ENCODE results near the gene DLST.
A peak's percentile ranks its signal among the peaks of the same experiment; 100 is the strongest.

The DLST gene

DNA sequence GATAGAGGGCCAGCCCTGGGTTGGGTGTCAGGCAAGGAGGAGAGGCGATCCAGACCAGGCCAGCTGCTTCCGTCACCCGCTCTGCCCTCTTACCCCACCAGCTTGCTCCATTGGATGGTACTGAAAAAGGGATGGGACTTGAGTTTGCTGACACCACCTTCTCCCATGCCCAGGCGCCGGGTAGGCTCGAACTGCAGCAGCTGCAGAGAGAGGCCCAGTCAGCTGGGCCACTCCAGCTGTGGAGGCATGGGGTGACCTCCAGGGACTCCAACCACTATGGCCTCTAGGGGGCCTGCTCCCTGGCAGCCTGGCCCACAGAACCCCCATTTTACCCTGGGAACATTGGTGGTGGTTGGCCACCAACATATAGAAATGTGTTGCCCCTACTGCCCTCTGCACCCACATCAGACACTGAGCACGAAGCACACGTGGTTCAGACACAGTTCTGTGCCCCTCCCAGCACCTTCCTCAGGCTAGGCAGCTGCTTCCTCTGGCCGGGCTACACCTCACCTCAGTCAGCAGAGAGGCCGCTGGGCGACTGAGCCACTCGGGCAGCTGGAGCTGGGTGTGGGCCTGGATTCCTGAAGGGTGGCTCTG lies 25.3 kb downstream of the DLST start:
- Histone ChIP-seq H2AFZ (ENCODE audit: low read length) (no peak overlapping the region), H3K9ac (ENCODE audit: low read length) (no peak overlapping the region), H3K9me3 (replicated peaks; ENCODE audit: insufficient read depth, low read length) (no peaks in the 10 kb centered on the region), H3K9me2 (replicated peaks; ENCODE audit: insufficient read depth, low read length) (no peaks in the 10 kb centered on the region), H3K79me2 (ENCODE audit: low read length) (no peaks in the 10 kb centered on the region), H3K4me3 (ENCODE audit: low read length) (no peak overlapping the region), H3K4me1 (ENCODE audit: low read length) (no peaks in the 10 kb centered on the region), H3K36me3 (replicated peaks; ENCODE audit: insufficient read depth, low read length) (no peaks in the 10 kb centered on the region), H3K27ac (ENCODE audit: low read length) (no peak overlapping the region), H3F3A (ENCODE audit: insufficient read depth, low read length) (no peaks in the 10 kb centered on the region), H3K27me3 (replicated peaks; ENCODE audit: insufficient read depth, low read length) (no peaks in the 10 kb centered on the region), H4K20me1 (ENCODE audit: insufficient read depth, low read length) (no peaks in the 10 kb centered on the region), H3K4me2 (ENCODE audit: low read depth, low read length) (no peak overlapping the region)
- TF ChIP-seq EZH2phosphoT487 (IDR thresholded peaks at IDR 0.05; ENCODE audit: low read length) (no peak), EZH2 (optimal IDR thresholded peaks at IDR 0.05; ENCODE audit: low read depth, low read length) (no peak)
- TF ChIP-seq, protein P1, sequence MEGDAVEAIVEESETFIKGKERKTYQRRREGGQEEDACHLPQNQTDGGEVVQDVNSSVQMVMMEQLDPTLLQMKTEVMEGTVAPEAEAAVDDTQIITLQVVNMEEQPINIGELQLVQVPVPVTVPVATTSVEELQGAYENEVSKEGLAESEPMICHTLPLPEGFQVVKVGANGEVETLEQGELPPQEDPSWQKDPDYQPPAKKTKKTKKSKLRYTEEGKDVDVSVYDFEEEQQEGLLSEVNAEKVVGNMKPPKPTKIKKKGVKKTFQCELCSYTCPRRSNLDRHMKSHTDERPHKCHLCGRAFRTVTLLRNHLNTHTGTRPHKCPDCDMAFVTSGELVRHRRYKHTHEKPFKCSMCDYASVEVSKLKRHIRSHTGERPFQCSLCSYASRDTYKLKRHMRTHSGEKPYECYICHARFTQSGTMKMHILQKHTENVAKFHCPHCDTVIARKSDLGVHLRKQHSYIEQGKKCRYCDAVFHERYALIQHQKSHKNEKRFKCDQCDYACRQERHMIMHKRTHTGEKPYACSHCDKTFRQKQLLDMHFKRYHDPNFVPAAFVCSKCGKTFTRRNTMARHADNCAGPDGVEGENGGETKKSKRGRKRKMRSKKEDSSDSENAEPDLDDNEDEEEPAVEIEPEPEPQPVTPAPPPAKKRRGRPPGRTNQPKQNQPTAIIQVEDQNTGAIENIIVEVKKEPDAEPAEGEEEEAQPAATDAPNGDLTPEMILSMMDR (IDR thresholded peaks at IDR 0.05; ENCODE audit: low read length), result 0 out of 2 replicates have a peak, but pooled peaks have one; percentile 10
- no peak for DNase-seq

DNA sequence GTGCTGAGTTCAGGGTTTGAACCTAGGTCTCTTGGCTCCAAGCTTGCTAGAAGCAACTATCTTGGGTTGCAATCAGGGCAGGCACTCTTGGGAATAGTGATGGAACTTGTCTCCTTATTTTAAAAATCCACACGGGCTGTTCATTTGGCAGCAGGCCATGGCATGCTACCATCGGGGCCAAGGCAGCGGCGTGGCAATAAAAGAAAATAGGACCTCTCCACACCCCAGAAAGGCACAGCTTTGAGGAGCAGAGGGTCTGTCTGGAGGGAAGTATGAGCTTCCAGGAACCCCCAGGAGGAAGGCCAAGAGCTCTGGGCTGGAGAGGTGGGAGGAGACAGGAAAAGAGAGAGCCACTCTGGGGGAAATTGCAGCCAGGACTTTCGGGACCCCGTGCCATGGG lies 26.0 kb downstream of the DLST start:
- Histone ChIP-seq H2AFZ (ENCODE audit: low read length) (no peak overlapping the region), H3K36me3 (replicated peaks; ENCODE audit: insufficient read depth, low read length) (no peaks in the 10 kb centered on the region), H3F3A (ENCODE audit: insufficient read depth, low read length) (no peaks in the 10 kb centered on the region), H3K9me2 (replicated peaks; ENCODE audit: insufficient read depth, low read length) (no peaks in the 10 kb centered on the region), H3K4me3 (ENCODE audit: low read length) (no peak overlapping the region), H4K20me1 (ENCODE audit: insufficient read depth, low read length) (no peaks in the 10 kb centered on the region), H3K79me2 (ENCODE audit: low read length) (no peaks in the 10 kb centered on the region), H3K4me1 (ENCODE audit: low read length) (no peaks in the 10 kb centered on the region), H3K9me3 (replicated peaks; ENCODE audit: insufficient read depth, low read length) (no peaks in the 10 kb centered on the region), H3K27ac (ENCODE audit: low read length) (no peak overlapping the region), H3K9ac (ENCODE audit: low read length) (no peak overlapping the region), H3K4me2 (ENCODE audit: low read depth, low read length) (no peak overlapping the region), H3K27me3 (replicated peaks; ENCODE audit: insufficient read depth, low read length) (no peaks in the 10 kb centered on the region)
- no peak for TF ChIP-seq EZH2phosphoT487 (IDR thresholded peaks at IDR 0.05; ENCODE audit: low read length)
- TF ChIP-seq EZH2 (optimal IDR thresholded peaks at IDR 0.05; ENCODE audit: low read depth, low read length), result no peak
- TF ChIP-seq, protein P1 (IDR thresholded peaks at IDR 0.05; ENCODE audit: low read length), result no peak
- no peak for DNase-seq

DNA sequence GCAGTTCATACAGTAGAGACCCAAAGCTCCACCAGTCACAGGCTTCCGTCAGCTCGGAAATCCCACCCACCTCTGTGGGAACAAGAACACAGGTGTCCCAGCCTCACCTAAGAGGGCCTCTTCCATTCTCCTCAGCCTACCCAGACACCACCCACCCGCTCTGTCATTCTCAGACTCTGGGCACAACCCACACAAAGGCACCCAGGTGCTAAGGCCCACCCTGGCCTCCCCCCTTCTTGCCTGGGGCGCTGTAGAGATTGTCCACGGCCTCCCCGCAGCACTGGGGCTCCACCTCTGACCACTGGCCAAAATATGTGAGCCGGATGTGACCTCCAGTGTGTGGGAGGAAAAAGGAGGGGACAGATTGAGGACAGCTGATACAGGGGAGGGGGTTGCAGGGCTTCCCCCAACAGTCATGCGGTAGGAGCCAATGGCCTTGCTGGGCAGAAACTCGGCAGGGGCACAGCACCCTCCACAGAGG lies 27.2 kb downstream of the DLST start:
- no peak overlapping the region for H3K4me3 ChIP-seq (ENCODE audit: low read length)
- H3K27me3 ChIP-seq (replicated peaks; ENCODE audit: insufficient read depth, low read length), result no peaks in the 10 kb centered on the region
- H3K36me3 ChIP-seq (replicated peaks; ENCODE audit: insufficient read depth, low read length), result no peaks in the 10 kb centered on the region
- no peaks in the 10 kb centered on the region for H4K20me1 ChIP-seq (ENCODE audit: insufficient read depth, low read length)
- H3K9ac ChIP-seq (ENCODE audit: low read length), result no peak overlapping the region
- no peak overlapping the region for H3K27ac ChIP-seq (ENCODE audit: low read length)
- TF ChIP-seq EZH2phosphoT487 (IDR thresholded peaks at IDR 0.05; ENCODE audit: low read length) (no peak), EZH2 (optimal IDR thresholded peaks at IDR 0.05; ENCODE audit: low read depth, low read length) (no peak)
- TF ChIP-seq, protein P1 (IDR thresholded peaks at IDR 0.05; ENCODE audit: low read length), result no peak
- H3K9me3 ChIP-seq (replicated peaks; ENCODE audit: insufficient read depth, low read length), result no peaks in the 10 kb centered on the region
- no peaks in the 10 kb centered on the region for H3K79me2 ChIP-seq (ENCODE audit: low read length)
- no peak overlapping the region for H2AFZ ChIP-seq (ENCODE audit: low read length)
- no peaks in the 10 kb centered on the region for H3K4me1 ChIP-seq (ENCODE audit: low read length)
- H3F3A ChIP-seq (ENCODE audit: insufficient read depth, low read length), result no peaks in the 10 kb centered on the region
- no peak overlapping the region for H3K4me2 ChIP-seq (ENCODE audit: low read depth, low read length)
- H3K9me2 ChIP-seq (replicated peaks; ENCODE audit: insufficient read depth, low read length), result no peaks in the 10 kb centered on the region
- DNase-seq, result no peak
